Vagina (tissue), 2 donors: ENCODE results near the gene PINK1. TPM values are rescaled to one million over a fixed set of nuclear protein-coding genes. Genes with fewer than 3 reads are reported as not detected.

Experiments used
- DNase-seq, 2 donors: peaks; one replicate each; pipeline ENCODE4 v3.0.0-alpha.2; 2017; ENCODE audit errors: extremely low spot score in 2 of 2
- H3K27ac ChIP-seq: fragments of 200-600 bp; sonication (generic); one replicate; pipeline ENCODE4 v1.5.1; 2019
- H3K27me3 ChIP-seq: fragments of 200-600 bp; sonication (generic); one replicate; pipeline ENCODE4 v1.5.1; 2019
- H3K36me3 ChIP-seq, 2 donors: fragments of 200-600 bp; sonication (generic); one replicate each; pipeline ENCODE4 v1.5.1; 2017 to 2019
- H3K4me1 ChIP-seq: fragments of 200-600 bp; sonication (generic); one replicate; pipeline ENCODE4 v1.5.1; 2019
- H3K4me3 ChIP-seq, 2 donors: fragments of 200-600 bp; sonication (generic); 1 replicate in 1 of 2; 2 replicates in 1 of 2; pipeline ENCODE4 v1.5.1; 2016 to 2019
- H3K9me3 ChIP-seq: fragments of 200-600 bp; sonication (generic); one replicate; pipeline ENCODE4 v1.5.1; 2019
- POLR2A ChIP-seq, 2 donors: fragments of 450-650 bp; IDR thresholded peaks; one replicate each; pipeline ENCODE4 v1.6.1; 2017; ENCODE audit warnings: antibody characterized with exemption in 2 of 2, mild to moderate bottlenecking in 2 of 2, moderate library complexity in 2 of 2
- POLR2AphosphoS5 ChIP-seq, 2 donors: sonication (generic); formaldehyde crosslinking; IDR thresholded peaks; one replicate each; pipeline ENCODE4 v1.9.0; 2017; ENCODE audit warnings: antibody characterized with exemption in 2 of 2, mild to moderate bottlenecking in 2 of 2, low read depth in 1 of 2; ENCODE audit not compliant: insufficient read depth in 1 of 2
- intact Hi-C: fragments of 100-400 bp; cut with DNase I; formaldehyde crosslinking; loops from one replicate; pipeline ENCODE4 v1.15.1; 2023
- total RNA-seq: library from RNA; depleted of rRNA; stranded (reverse); fragments of >200 nt; gene quantifications from one replicate; pipeline ENCODE4 v1.2.3, GENCODE V29; 2016
- TF ChIP-seq, protein P1 (sequence below), 3 experiments: fragments of 450-650 bp in 2 of 3; fragments of 200-600 bp in 1 of 3; sonication (generic) in 1 of 3; IDR thresholded peaks; one replicate each; pipeline ENCODE4 v1.5.1; 2017 to 2019; ENCODE audit warnings: antibody characterized with exemption in 3 of 3, mild to moderate bottlenecking in 2 of 3, moderate library complexity in 2 of 3

Gene PINK1
- total RNA-seq, 1 donor from 2014 or later: 113 TPM

DNA sequence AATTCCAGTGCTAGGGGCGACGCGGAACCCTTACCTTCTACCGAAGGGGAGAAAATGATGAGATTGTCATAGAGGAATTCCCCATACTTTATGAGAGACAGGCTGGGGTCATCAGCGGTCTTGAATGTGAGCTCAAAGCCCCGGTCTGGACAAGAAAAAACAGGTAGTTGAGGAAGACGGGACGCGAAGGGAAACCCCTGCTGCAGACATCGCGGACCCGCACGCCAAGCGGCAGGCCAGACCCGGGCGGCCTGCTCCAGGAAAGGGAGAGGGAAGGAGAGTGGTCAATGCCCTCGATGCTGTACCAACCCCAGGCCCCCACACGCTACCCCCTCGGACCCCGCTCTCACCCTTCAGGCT lies 27.6 kb downstream of the PINK1 start:
- intact Hi-C loops: no loop called here
- TF ChIP-seq POLR2A (IDR thresholded peaks at IDR 0.05) (no peak), POLR2AphosphoS5 (IDR thresholded peaks at IDR 0.05; ENCODE audit: insufficient read depth in 1 of 2, low read depth in 1 of 2) (no peak)
- TF ChIP-seq, protein P1, sequence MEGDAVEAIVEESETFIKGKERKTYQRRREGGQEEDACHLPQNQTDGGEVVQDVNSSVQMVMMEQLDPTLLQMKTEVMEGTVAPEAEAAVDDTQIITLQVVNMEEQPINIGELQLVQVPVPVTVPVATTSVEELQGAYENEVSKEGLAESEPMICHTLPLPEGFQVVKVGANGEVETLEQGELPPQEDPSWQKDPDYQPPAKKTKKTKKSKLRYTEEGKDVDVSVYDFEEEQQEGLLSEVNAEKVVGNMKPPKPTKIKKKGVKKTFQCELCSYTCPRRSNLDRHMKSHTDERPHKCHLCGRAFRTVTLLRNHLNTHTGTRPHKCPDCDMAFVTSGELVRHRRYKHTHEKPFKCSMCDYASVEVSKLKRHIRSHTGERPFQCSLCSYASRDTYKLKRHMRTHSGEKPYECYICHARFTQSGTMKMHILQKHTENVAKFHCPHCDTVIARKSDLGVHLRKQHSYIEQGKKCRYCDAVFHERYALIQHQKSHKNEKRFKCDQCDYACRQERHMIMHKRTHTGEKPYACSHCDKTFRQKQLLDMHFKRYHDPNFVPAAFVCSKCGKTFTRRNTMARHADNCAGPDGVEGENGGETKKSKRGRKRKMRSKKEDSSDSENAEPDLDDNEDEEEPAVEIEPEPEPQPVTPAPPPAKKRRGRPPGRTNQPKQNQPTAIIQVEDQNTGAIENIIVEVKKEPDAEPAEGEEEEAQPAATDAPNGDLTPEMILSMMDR (IDR thresholded peaks at IDR 0.05): no peak
- Histone ChIP-seq H3K36me3 (peaks cover 0 to 21% of the 10 kb centered on the region in 2 donors), H3K4me1 (peaks cover 38% of the 10 kb centered on the region), H3K9me3 (no peaks in the 10 kb centered on the region), H3K27ac (peak overlapping the region; percentile 29), H3K27me3 (no peaks in the 10 kb centered on the region), H3K4me3 (peak overlapping the region; percentile 97)
- no peak for DNase-seq

DNA sequence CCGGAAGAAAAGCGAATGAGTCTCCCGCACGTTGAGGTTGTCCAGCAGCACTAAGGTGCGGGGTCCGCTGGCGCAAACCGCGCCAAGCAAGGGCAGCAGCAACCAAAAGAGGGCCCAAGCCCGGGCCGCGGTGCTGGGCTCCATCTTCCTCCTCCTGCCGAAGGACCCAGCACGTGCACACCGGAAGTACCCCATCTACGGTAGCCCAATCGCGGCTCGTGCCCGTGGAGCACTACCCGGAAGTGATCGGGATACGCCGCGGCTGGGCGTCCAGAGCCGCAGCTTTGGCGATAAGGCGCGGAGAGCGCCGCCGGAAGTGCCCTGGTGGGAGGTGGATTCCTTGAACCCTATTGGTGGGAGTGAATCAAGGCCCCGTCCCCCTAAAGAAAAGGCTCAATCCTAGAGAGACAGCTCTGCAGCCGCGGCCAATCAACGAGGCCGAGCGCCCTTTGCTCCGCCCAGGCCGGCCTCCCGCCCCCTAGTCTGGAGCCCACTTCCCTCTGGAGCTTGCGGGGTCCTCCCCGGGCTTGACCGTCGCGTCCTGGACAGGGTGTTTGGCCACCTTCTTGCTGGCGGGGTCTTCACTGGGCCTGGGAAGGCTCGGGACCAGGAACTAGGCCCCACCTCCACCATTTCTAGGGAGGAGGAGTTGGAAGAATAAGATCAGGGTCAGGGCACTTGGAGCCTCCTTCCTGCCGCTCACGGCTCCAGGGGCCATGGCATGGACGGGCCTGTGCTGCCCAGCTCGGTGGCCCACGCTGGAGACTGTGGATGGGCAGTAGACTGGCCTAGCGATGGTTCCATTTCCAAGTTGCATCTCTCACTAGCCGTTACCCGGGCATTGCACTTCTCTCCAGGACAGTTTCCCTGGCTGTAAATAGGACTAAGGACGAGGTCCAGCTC lies 28.2 kb downstream of the PINK1 start, which contains the start of gene DDOST:
DDOST (minus strand) TSS at position 163 of the 903 bp plus-strand sequence; CDS start at position 144, 19 bp downstream.
- peak; percentile 82 to 91 for TF ChIP-seq POLR2AphosphoS5 (IDR thresholded peaks at IDR 0.05; ENCODE audit: insufficient read depth in 1 of 2, low read depth in 1 of 2)
- TF ChIP-seq, protein P1 (IDR thresholded peaks at IDR 0.05): peak in 2 of 3 experiments; percentile 9 to 16
- peak in 1 of 2 donors; percentile 8 for TF ChIP-seq POLR2A (IDR thresholded peaks at IDR 0.05)
- Histone ChIP-seq H3K4me1 (peaks cover 45% of the 10 kb centered on the region), H3K27me3 (no peaks in the 10 kb centered on the region), H3K4me3 (peak within 1 kb of the TSS; percentile 97), H3K27ac (peak within 1 kb of the TSS; percentile 74), H3K36me3 (peaks cover 0 to 14% of the 10 kb centered on the region in 2 donors), H3K9me3 (no peaks in the 10 kb centered on the region)
- intact Hi-C loops: no loop called here
- DNase-seq: peak in 1 of 2 donors; percentile 96

DNA sequence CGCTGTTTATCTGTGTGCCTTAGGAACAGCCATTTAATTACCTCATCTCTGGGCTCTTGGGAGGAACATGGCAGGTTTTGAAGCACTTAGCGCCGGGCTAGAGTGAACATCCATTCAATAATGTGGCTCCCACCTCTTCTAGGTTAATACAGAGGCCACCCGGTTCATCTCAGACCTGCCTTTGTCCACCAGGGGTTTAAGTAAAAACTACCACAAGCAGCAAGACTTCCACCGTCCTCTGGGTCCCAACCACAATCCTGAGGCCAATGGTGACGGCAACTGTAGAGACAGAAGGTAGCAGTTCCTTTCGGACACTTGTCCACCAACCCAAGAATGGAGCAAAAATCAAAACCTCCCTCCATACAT lies 28.8 kb downstream of the PINK1 start:
- Histone ChIP-seq H3K36me3 (peaks cover 0 to 9% of the 10 kb centered on the region in 2 donors), H3K4me1 (peaks cover 46% of the 10 kb centered on the region), H3K4me3 (peak overlapping the region; percentile 97), H3K27me3 (no peaks in the 10 kb centered on the region), H3K9me3 (no peaks in the 10 kb centered on the region), H3K27ac (peak overlapping the region; percentile 74)
- DNase-seq: no peak
- intact Hi-C loops: no loop called here
- no peak for TF ChIP-seq POLR2AphosphoS5 (IDR thresholded peaks at IDR 0.05; ENCODE audit: insufficient read depth in 1 of 2, low read depth in 1 of 2)
- TF ChIP-seq, protein P1 (IDR thresholded peaks at IDR 0.05): no peak
- TF ChIP-seq POLR2A (IDR thresholded peaks at IDR 0.05): no peak

DNA sequence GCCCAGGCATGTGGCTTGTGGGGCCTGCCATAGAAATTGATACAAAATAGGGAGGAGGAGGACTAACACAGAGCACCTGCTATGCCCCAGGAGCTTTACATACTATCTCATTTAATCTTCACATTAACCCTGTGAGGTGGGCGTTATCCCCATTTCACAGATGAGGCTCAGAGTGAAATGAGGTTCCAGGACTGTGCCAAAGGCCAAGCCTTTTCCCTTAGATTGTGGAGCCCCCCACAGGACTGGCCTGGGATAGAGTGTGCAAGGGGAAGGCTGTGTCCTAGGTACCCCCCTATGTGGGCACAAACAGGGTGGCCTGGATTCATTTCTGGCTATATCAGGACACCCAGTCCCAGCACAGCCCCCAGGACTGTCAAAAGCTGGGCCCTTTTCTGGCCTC lies 30.1 kb downstream of the PINK1 start:
- Histone ChIP-seq H3K36me3 (no peaks in the 10 kb centered on the region), H3K27ac (no peak overlapping the region), H3K4me3 (no peak overlapping the region), H3K27me3 (no peaks in the 10 kb centered on the region), H3K4me1 (peaks cover 46% of the 10 kb centered on the region), H3K9me3 (no peaks in the 10 kb centered on the region)
- TF ChIP-seq POLR2AphosphoS5 (IDR thresholded peaks at IDR 0.05; ENCODE audit: insufficient read depth in 1 of 2, low read depth in 1 of 2): no peak
- TF ChIP-seq POLR2A (IDR thresholded peaks at IDR 0.05): no peak
- TF ChIP-seq, protein P1 (IDR thresholded peaks at IDR 0.05): no peak
- DNase-seq: no peak
- intact Hi-C loops: no loop called here
